Measurements from ENCODE around the gene INKA2. TPM values are rescaled to one million over a fixed set of nuclear protein-coding genes. Genes with fewer than 3 reads are reported as not detected.

Gene INKA2
- total and polyA plus RNA-seq, 2 donors, result 1.4 to 1.5 TPM

DNA sequence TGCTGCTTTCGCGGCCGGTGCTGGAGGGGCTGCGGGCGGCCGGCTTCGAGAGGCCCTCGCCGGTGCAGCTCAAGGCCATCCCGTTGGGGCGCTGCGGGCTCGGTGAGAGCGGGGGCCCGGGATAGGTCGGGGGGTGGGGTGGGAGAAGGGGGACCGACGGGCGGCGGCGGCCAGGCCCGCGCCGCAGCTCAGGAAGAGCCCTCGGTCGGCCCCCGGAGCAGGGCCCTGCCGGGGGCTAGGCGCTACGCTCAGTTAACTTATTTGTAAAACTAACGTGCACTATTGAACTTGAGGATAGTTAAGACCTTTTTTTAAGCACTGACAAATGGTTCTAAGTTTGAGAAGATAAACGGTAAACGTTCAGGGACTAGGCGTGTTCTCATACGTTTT lies 16.9 kb upstream of the INKA2 start:
- Histone ChIP-seq H3K9me3 (ENCODE audit: control insufficient read depth in 2 of 2, insufficient read depth in 1 of 2, low read length in 1 of 2) (no peaks in the 10 kb centered on the region), H3K4me3 (ENCODE audit: low read length in 2 of 2) (peak overlapping the region; percentile 92 to 96), H3K36me3 (ENCODE audit: control insufficient read depth in 2 of 2, insufficient read depth in 2 of 2, low read length in 1 of 2) (peaks cover 0 to 22% of the 10 kb centered on the region in 2 donors), H3K27ac (ENCODE audit: low read depth in 1 of 2, low read length in 1 of 2) (peak overlapping the region; percentile 85 to 99), H3K27me3 (ENCODE audit: control insufficient read depth in 2 of 2, insufficient read depth in 1 of 2, low read length in 1 of 2) (no peaks in the 10 kb centered on the region), H3K4me1 (ENCODE audit: control insufficient read depth in 2 of 2, insufficient read depth in 2 of 2, low read length in 2 of 2) (peaks cover 11 to 48% of the 10 kb centered on the region in 2 donors)
- under 1% methylated on average over 35 of the region's 35 CpGs for WGBS
- peak in 2 of 9 donors; percentile 24 to 39 for DNase-seq (ENCODE audit: low read depth in 6 of 9, low spot score in 9 of 9)

DNA sequence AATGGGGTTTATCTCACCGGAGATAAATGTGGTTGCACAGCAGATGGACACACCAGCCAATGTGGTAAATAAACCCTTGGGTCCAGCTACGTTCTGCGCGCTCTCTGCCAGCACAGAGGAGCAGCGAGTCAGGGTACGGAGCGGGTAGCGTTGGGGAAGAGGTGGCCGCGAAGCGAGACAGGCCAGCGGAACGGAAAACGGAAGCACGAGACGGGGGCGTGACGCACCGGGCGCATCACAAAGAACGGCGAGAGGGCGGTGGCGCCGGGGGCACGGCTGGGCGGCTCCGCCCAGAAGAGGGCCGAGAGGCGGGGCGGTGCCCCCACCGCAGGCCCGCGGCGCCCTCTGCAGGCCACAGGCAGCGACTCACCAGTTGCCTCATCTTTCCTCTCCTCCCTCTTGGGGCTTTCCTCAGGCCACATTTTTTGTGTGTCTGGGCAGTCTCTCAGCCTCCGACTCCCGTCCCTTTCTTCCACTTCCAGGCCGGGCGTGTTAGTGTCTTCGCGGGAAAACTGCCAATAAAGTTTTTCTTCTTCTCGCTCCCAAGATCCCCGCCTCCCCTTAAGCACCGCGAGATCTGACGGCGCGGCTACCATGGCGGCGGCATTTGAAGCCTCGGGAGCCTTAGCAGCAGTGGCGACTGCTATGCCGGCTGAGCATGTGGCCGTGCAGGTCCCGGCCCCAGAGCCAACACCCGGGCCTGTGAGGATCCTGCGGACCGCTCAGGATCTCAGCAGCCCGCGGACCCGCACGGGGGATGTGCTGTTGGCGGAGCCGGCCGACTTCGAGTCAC lies 16.3 kb upstream of the INKA2 start, which contains the start of gene DDX20:
TSS of gene DDX20 (plus strand) at position 571 of the 793 bp plus-strand sequence. CDS start at position 595, 24 bp downstream.
- peaks cover 0 to 16% of the 10 kb centered on the region in 2 donors for H3K36me3 ChIP-seq (ENCODE audit: control insufficient read depth in 2 of 2, insufficient read depth in 2 of 2, low read length in 1 of 2)

DNA sequence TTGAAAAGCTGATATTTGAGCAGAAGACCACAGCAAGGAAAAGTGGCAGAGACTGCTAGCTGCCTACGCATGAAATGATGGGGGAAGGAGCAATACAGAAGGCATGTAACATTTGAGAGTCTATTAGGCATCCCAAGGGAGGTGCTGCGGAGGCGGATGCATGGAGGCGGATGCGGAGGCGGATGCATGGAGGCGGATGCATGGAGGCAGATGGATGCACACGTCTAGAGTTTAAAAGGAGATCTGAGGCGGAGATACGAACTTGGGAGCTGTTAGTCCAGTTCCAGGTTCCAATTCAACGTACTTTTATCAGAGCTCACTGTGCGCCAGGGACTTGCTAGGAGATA lies 15.8 kb upstream of the INKA2 start:
- H3K4me1 ChIP-seq (ENCODE audit: control insufficient read depth in 2 of 2, insufficient read depth in 2 of 2, low read length in 2 of 2), result peaks cover 11 to 60% of the 10 kb centered on the region in 2 donors
- H3K9me3 ChIP-seq (ENCODE audit: control insufficient read depth in 2 of 2, insufficient read depth in 1 of 2, low read length in 1 of 2), result no peaks in the 10 kb centered on the region
- peaks cover 0 to 10% of the 10 kb centered on the region in 2 donors for H3K36me3 ChIP-seq (ENCODE audit: control insufficient read depth in 2 of 2, insufficient read depth in 2 of 2, low read length in 1 of 2)
- peak in 1 of 9 donors; percentile 51 for DNase-seq (ENCODE audit: low read depth in 6 of 9, low spot score in 9 of 9)
- H3K27me3 ChIP-seq (ENCODE audit: control insufficient read depth in 2 of 2, insufficient read depth in 1 of 2, low read length in 1 of 2), result no peaks in the 10 kb centered on the region
- WGBS, result under 1% methylated on average over 12 of the region's 12 CpGs
- H3K27ac ChIP-seq (ENCODE audit: low read depth in 1 of 2, low read length in 1 of 2), result peak overlapping the region; percentile 85 to 99
- H3K4me3 ChIP-seq (ENCODE audit: low read length in 2 of 2), result peak overlapping the region; percentile 92 to 96

More for the DNA sequence above, 16.3 kb upstream of the INKA2 start, which contains the start of gene DDX20:
- Histone ChIP-seq H3K4me1 (ENCODE audit: control insufficient read depth in 2 of 2, insufficient read depth in 2 of 2, low read length in 2 of 2) (peaks cover 11 to 54% of the 10 kb centered on the region in 2 donors), H3K27me3 (ENCODE audit: control insufficient read depth in 2 of 2, insufficient read depth in 1 of 2, low read length in 1 of 2) (no peaks in the 10 kb centered on the region), H3K4me3 (ENCODE audit: low read length in 2 of 2) (peak within 1 kb of the TSS; percentile 92 to 96), H3K27ac (ENCODE audit: low read depth in 1 of 2, low read length in 1 of 2) (peak within 1 kb of the TSS; percentile 85 to 99), H3K9me3 (ENCODE audit: control insufficient read depth in 2 of 2, insufficient read depth in 1 of 2, low read length in 1 of 2) (no peaks in the 10 kb centered on the region)
- WGBS, result under 1% methylated on average over 67 of the region's 67 CpGs
- DNase-seq (ENCODE audit: low read depth in 6 of 9, low spot score in 9 of 9), result peak; percentile 83 to 98 (median 92)

DNA sequence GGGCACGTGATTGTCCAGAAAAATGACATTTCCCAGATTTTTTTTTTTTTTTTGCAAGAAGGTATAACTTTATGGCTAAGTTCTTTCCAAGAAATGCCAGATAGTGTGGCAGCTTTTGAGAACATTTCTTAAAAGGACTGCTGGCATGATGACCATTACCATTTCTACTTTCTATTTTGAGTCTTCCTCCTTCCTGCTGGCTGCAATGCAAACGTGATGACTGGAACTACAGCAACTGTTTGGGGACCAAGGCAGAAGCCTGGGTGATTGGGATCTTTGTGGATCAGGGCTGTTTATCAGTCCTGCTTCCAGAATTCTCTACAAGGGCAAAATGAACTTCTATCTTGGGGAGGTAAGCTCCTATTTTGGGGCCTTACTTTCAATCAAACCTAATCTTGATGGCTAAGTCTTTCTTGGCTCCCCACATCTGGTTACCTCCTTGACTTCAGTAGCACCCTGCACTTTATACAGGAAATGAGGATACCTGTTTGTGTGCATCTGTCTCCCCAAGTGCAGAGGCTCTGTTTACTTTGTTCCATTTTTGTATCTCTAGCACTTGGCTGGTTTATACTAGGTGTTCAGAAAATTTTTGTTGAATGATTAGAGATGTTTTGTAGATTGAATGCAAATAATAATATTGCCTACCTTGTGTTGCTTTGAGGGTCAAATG lies 12.8 kb upstream of the INKA2 start:
- H3K9me3 ChIP-seq (ENCODE audit: control insufficient read depth in 2 of 2, insufficient read depth in 1 of 2, low read length in 1 of 2), result no peaks in the 10 kb centered on the region
- H3K4me3 ChIP-seq (ENCODE audit: low read length in 2 of 2), result no peak overlapping the region
- H3K4me1 ChIP-seq (ENCODE audit: control insufficient read depth in 2 of 2, insufficient read depth in 2 of 2, low read length in 2 of 2), result peaks cover 11 to 85% of the 10 kb centered on the region in 2 donors
- no peaks in the 10 kb centered on the region for H3K36me3 ChIP-seq (ENCODE audit: control insufficient read depth in 2 of 2, insufficient read depth in 2 of 2, low read length in 1 of 2)
- peak overlapping the region in 1 of 2 donors; percentile 99 for H3K27ac ChIP-seq (ENCODE audit: low read depth in 1 of 2, low read length in 1 of 2)
- peak in 2 of 9 donors; percentile 34 to 68 for DNase-seq (ENCODE audit: low read depth in 6 of 9, low spot score in 9 of 9)
- WGBS, result 58% methylated on average over 2 of the region's 2 CpGs
- H3K27me3 ChIP-seq (ENCODE audit: control insufficient read depth in 2 of 2, insufficient read depth in 1 of 2, low read length in 1 of 2), result no peaks in the 10 kb centered on the region

DNA sequence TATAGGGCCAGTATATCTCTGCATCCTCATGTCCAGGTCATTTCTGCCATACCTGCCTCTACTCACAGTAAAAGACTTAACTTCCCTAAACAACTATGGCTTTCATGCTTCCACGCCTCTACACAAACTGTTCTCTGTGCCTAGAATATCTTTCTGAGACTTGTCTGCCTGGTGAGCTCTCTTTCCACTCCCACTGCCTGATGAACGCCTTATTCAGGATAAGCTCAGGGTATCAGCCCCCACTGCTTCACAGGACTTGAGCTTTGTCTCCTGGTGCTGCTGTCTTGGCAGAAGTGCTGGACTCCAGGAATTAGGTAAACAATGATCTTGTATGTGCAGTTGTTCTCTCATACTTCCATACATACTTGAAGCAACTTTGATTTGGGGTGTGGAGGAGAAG lies 11.7 kb upstream of the INKA2 start:
- 95% methylated on average over 2 of the region's 2 CpGs for WGBS
- H3K27me3 ChIP-seq (ENCODE audit: control insufficient read depth in 2 of 2, insufficient read depth in 1 of 2, low read length in 1 of 2), result no peaks in the 10 kb centered on the region
- no peaks in the 10 kb centered on the region for H3K9me3 ChIP-seq (ENCODE audit: control insufficient read depth in 2 of 2, insufficient read depth in 1 of 2, low read length in 1 of 2)
- no peak for DNase-seq (ENCODE audit: low read depth in 6 of 9, low spot score in 9 of 9)
- no peak overlapping the region for H3K4me3 ChIP-seq (ENCODE audit: low read length in 2 of 2)
- peak overlapping the region in 1 of 2 donors; percentile 99 for H3K27ac ChIP-seq (ENCODE audit: low read depth in 1 of 2, low read length in 1 of 2)
- no peaks in the 10 kb centered on the region for H3K36me3 ChIP-seq (ENCODE audit: control insufficient read depth in 2 of 2, insufficient read depth in 2 of 2, low read length in 1 of 2)
- peaks cover 4 to 87% of the 10 kb centered on the region in 2 donors for H3K4me1 ChIP-seq (ENCODE audit: control insufficient read depth in 2 of 2, insufficient read depth in 2 of 2, low read length in 2 of 2)

DNA sequence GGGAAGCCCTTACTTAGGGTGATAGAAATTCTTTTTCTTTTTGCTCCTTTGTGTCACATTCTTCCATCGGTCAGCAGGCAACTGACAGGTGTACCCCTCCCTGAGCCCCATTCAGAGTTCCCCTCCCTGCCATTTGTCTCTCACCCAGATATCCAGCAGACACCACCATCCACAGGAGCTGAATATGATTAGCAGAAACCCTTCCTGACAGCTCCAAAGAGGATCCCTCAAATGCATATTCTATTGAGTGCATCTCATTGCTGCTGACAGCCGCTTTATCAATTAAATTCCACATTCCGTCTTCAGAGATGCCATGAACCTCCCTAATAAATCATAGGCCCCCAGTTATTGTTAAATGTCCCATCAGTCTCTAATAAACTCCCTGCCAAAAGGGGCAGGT lies 10.4 kb upstream of the INKA2 start:
- no peak for DNase-seq (ENCODE audit: low read depth in 6 of 9, low spot score in 9 of 9)
- H3K9me3 ChIP-seq (ENCODE audit: control insufficient read depth in 2 of 2, insufficient read depth in 1 of 2, low read length in 1 of 2), result no peaks in the 10 kb centered on the region
- no peaks in the 10 kb centered on the region for H3K27me3 ChIP-seq (ENCODE audit: control insufficient read depth in 2 of 2, insufficient read depth in 1 of 2, low read length in 1 of 2)

DNA sequence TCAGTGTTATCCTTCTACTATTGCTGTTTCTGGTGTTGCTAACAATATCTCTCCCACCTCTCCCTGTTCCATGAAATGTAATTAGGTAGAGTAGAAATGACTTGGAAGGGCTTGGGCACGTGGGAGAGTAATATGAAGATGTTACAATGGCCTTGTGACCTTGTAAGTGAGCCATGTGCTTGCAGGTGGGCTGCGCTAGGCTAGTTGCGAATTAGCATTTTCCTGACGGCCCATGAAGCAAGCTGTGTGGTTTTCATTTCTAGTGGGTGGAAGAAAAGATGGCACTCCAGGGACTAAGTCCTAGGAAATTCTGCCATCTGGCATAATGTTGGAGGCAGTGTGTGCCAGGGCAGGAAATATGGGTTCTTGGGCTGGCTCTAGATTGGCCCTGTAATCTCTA lies 8.8 kb upstream of the INKA2 start:
- Histone ChIP-seq H3K4me3 (ENCODE audit: low read length in 2 of 2) (no peak overlapping the region), H3K4me1 (ENCODE audit: control insufficient read depth in 2 of 2, insufficient read depth in 2 of 2, low read length in 2 of 2) (peaks cover 0 to 73% of the 10 kb centered on the region in 2 donors), H3K36me3 (ENCODE audit: control insufficient read depth in 2 of 2, insufficient read depth in 2 of 2, low read length in 1 of 2) (no peaks in the 10 kb centered on the region), H3K9me3 (ENCODE audit: control insufficient read depth in 2 of 2, insufficient read depth in 1 of 2, low read length in 1 of 2) (no peaks in the 10 kb centered on the region), H3K27me3 (ENCODE audit: control insufficient read depth in 2 of 2, insufficient read depth in 1 of 2, low read length in 1 of 2) (peaks cover 4 to 10% of the 10 kb centered on the region in 2 donors), H3K27ac (ENCODE audit: low read depth in 1 of 2, low read length in 1 of 2) (no peak overlapping the region)
- no peak for DNase-seq (ENCODE audit: low read depth in 6 of 9, low spot score in 9 of 9)
- 93% methylated on average over 4 of the region's 4 CpGs for WGBS

More for the DNA sequence above, 10.4 kb upstream of the INKA2 start:
- H3K27ac ChIP-seq (ENCODE audit: low read depth in 1 of 2, low read length in 1 of 2), result peak overlapping the region in 1 of 2 donors; percentile 90
- 84% methylated on average over 3 of the region's 3 CpGs for WGBS
- H3K4me1 ChIP-seq (ENCODE audit: control insufficient read depth in 2 of 2, insufficient read depth in 2 of 2, low read length in 2 of 2), result peaks cover under 1 to 89% of the 10 kb centered on the region in 2 donors
- no peak overlapping the region for H3K4me3 ChIP-seq (ENCODE audit: low read length in 2 of 2)
- H3K36me3 ChIP-seq (ENCODE audit: control insufficient read depth in 2 of 2, insufficient read depth in 2 of 2, low read length in 1 of 2), result no peaks in the 10 kb centered on the region

DNA sequence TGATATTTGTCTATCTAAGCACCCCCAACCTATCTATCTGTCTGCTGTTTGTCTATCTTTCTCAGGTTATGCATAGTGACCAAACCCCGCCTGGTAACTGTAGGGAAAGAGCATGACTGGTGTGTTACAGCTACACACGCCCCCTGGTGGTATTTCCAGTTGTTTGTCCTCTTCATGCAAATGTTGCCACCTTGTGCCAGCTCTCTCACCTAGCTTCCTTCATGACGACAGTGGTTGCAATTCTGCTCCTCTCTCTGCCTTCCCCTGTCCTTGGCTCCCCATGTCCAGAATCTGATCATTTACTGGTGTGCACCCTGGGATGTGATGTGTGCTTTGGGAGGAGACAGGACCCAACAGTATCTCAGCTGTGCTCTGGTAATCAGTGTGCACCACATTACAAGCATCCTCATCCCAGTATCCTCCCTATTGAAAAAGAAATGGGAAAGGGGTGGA lies 8.1 kb upstream of the INKA2 start:
- Histone ChIP-seq H3K4me3 (ENCODE audit: low read length in 2 of 2) (no peak overlapping the region), H3K9me3 (ENCODE audit: control insufficient read depth in 2 of 2, insufficient read depth in 1 of 2, low read length in 1 of 2) (no peaks in the 10 kb centered on the region), H3K27ac (ENCODE audit: low read depth in 1 of 2, low read length in 1 of 2) (no peak overlapping the region), H3K27me3 (ENCODE audit: control insufficient read depth in 2 of 2, insufficient read depth in 1 of 2, low read length in 1 of 2) (peaks cover 7 to 16% of the 10 kb centered on the region in 2 donors), H3K36me3 (ENCODE audit: control insufficient read depth in 2 of 2, insufficient read depth in 2 of 2, low read length in 1 of 2) (no peaks in the 10 kb centered on the region), H3K4me1 (ENCODE audit: control insufficient read depth in 2 of 2, insufficient read depth in 2 of 2, low read length in 2 of 2) (peaks cover 0 to 66% of the 10 kb centered on the region in 2 donors)
- peak in 7 of 9 donors; percentile 43 to 87 (median 75) for DNase-seq (ENCODE audit: low read depth in 6 of 9, low spot score in 9 of 9)
- 56% methylated on average over 3 of the region's 3 CpGs for WGBS

DNA sequence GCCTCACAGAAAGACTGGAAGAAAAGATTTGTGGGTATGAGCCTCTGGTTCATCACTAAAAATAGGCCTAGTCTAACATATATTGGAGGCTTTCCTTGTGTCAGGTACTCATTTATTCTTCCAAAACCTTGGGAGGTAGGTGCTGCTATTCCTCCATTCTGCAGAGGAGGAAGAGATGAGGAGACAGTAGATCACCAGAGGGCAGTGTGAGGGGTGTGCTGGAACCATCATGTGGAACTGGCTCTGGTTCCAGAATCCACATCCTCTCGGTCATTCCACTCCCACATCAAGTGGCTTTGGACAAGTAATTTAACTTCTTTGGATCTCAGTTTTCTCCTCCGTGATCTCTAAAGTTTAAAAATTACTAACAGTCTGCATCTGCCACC lies 7.4 kb upstream of the INKA2 start:
- Histone ChIP-seq H3K27me3 (ENCODE audit: control insufficient read depth in 2 of 2, insufficient read depth in 1 of 2, low read length in 1 of 2) (peaks cover 13 to 23% of the 10 kb centered on the region in 2 donors), H3K9me3 (ENCODE audit: control insufficient read depth in 2 of 2, insufficient read depth in 1 of 2, low read length in 1 of 2) (no peaks in the 10 kb centered on the region), H3K27ac (ENCODE audit: low read depth in 1 of 2, low read length in 1 of 2) (no peak overlapping the region), H3K4me3 (ENCODE audit: low read length in 2 of 2) (no peak overlapping the region), H3K36me3 (ENCODE audit: control insufficient read depth in 2 of 2, insufficient read depth in 2 of 2, low read length in 1 of 2) (no peaks in the 10 kb centered on the region), H3K4me1 (ENCODE audit: control insufficient read depth in 2 of 2, insufficient read depth in 2 of 2, low read length in 2 of 2) (peaks cover 0 to 59% of the 10 kb centered on the region in 2 donors)
- WGBS, result 95% methylated on average over 2 of the region's 2 CpGs
- DNase-seq (ENCODE audit: low read depth in 6 of 9, low spot score in 9 of 9), result no peak
